IPS-20b (cell line): ENCODE measurements around the gene RARRES1.

ENCODE experiments used
- H3K27ac ChIP-seq: one replicate; pipeline ENCODE4 v1.5.1; 2013; ENCODE audit warnings: low read length
- H3K27me3 ChIP-seq: 2 replicates; pipeline ENCODE4 v1.6.1; 2013; ENCODE audit warnings: mild to moderate bottlenecking, low read length, inconsistent platforms; ENCODE audit not compliant: insufficient read depth
- H3K36me3 ChIP-seq: 2 replicates; pipeline ENCODE4 v1.6.1; 2013; ENCODE audit warnings: low read depth, mild to moderate bottlenecking, inconsistent platforms, low read length, moderate library complexity; ENCODE audit not compliant: insufficient read depth
- H3K4me1 ChIP-seq: 2 replicates; pipeline ENCODE4 v1.6.1; 2013; ENCODE audit warnings: mild to moderate bottlenecking, control low read depth, inconsistent platforms, low read length, moderate library complexity; ENCODE audit not compliant: insufficient read depth
- H3K4me3 ChIP-seq: 2 replicates; pipeline ENCODE4 v1.5.1; 2013; ENCODE audit warnings: mild to moderate bottlenecking, low read length, inconsistent platforms
- H3K9ac ChIP-seq: 2 replicates; pipeline ENCODE4 v1.6.1; 2013; ENCODE audit warnings: low read depth, mild to moderate bottlenecking, inconsistent platforms, low read length, moderate library complexity
- H3K9me3 ChIP-seq: 2 replicates; pipeline ENCODE4 v1.6.1; 2013; ENCODE audit warnings: mild to moderate bottlenecking, low read depth, low read length, inconsistent platforms; ENCODE audit not compliant: insufficient read depth

The RARRES1 gene

DNA sequence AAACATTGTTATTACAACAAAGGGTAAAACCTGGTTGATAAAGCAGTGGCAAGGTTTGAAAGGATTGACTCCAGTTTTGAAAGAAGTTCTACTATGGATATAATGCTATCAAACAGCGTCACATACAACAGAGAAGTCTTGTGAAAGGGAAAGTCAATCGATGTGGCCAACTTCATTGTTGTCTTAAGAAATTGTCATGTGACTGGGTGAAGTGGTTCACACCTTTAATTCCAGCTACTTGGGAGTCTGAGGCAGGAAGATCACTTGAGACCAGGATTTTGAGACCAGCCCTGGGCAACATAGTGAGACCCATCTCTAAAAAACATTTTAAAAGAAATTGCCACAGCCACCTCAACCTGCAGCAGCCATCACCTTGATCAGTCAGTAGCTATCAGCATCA, 53.6 kb downstream of the RARRES1 start:
- Histone ChIP-seq H3K4me3 (no peak overlapping the region), H3K9ac (no peak overlapping the region), H3K27ac (no peak overlapping the region), H3K9me3 (no peaks in the 10 kb centered on the region), H3K27me3 (no peaks in the 10 kb centered on the region), H3K4me1 (no peaks in the 10 kb centered on the region), H3K36me3 (0 out of 2 replicates have a peak, but pooled peaks cover 9% of the 10 kb centered on the region)

DNA sequence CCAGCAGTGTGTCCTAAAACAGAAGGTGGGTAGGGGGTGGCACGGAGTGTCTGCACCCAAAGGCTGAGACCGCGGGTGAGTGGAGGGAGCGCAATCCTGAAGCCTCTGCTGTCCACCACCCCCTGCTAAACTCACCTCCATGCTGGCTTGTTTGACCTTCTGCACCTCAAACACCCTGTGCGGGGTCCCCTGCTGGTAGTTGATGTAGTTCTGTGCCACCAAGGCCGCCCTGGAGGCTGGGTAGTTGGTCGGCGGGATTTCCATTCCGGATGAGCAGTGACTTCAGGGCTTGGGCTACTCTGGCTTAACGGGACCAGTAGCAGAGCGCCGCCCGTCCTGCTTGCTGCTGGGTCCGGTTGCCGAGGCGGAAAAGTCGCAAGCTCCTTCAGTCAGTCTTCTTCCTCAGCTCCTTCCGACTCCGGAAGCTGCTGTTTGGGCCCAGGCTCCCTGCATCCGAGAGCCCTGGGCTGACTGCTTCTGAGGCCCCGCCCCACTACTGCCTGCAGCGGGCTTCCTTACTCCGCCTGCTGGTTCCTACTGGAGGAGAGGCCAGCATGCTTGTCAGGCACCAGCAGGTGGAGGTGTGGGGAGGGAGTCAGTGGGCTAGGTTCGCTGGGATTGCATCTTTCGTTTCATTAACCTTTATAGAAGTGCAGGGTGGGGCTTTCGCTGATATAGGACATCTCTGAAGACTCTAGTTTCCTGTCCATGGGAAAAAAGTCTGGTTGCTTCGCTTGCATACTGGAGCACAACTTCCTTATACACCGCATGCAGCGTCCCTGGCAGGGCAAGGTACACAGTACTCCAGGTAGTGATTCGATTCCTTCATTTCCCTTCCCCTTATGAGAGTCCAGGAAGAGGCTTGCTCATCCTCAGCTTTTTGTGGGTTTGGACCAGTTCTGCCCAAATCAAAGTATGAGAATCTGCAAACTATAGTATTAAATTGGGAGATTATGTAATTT, 59.8 kb downstream of the RARRES1 start, which contains the start of gene LXN:
Gene LXN, minus strand, starts transcription at position 434 of the 962 bp plus-strand sequence. Its CDS starts 170 bp downstream, at position 264.
- H3K27me3 ChIP-seq: no peaks in the 10 kb centered on the region
- no peaks in the 10 kb centered on the region for H3K9me3 ChIP-seq
- peak within 1 kb of the TSS; percentile 75 for H3K4me3 ChIP-seq
- H3K9ac ChIP-seq: peak within 1 kb of the TSS; percentile 77
- peaks cover 15% of the 10 kb centered on the region for H3K36me3 ChIP-seq
- H3K27ac ChIP-seq: no peak within 1 kb of the TSS
- peaks cover 7% of the 10 kb centered on the region for H3K4me1 ChIP-seq

DNA sequence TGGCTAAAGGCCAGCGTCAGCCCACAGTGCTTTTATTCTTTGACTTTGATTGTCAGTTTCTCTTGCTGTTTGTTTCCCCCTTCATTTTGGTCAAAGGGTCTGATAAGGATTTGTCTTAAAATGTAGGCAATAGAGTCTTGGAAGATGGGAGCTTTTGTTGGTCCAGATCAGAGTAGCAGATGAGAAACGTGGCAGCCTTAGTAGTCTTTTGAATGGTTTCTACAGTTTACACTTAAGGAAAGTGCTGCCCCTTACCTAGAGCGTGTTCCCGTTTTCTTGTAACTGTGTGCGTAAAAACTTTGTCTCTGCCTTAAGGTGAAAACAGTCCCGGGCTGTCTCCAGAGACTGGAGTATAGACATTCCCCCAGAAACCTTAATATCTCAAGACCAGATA, 60.4 kb downstream of the RARRES1 start:
- Histone ChIP-seq H3K4me1 (peaks cover 7% of the 10 kb centered on the region), H3K9ac (peak overlapping the region; percentile 77), H3K36me3 (peaks cover 21% of the 10 kb centered on the region), H3K4me3 (peak overlapping the region; percentile 75), H3K9me3 (no peaks in the 10 kb centered on the region), H3K27me3 (no peaks in the 10 kb centered on the region), H3K27ac (no peak overlapping the region)

DNA sequence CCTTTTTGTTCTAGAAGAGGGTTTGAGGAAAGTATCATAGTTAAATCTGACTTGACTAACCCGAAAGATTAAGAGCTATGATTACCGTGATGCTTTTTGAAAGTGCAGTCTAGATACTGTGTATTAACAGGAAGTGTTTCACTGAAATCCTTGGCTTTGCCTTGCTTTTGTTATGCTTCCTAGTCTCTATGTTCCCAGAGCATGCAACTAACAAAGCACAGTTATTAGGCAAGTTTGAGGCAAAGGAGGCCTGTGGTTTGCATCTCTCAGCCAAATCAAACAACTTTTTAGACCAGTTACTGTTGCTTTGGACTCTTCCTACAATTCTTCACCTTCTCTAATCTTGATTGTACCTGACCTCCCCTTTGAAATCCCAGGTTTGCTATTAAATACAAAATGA, 63.8 kb downstream of the RARRES1 start:
- Histone ChIP-seq H3K4me3 (no peak overlapping the region), H3K9me3 (no peaks in the 10 kb centered on the region), H3K27ac (no peak overlapping the region), H3K4me1 (peaks cover 7% of the 10 kb centered on the region), H3K9ac (no peak overlapping the region), H3K27me3 (no peaks in the 10 kb centered on the region), H3K36me3 (peaks cover 53% of the 10 kb centered on the region)

DNA sequence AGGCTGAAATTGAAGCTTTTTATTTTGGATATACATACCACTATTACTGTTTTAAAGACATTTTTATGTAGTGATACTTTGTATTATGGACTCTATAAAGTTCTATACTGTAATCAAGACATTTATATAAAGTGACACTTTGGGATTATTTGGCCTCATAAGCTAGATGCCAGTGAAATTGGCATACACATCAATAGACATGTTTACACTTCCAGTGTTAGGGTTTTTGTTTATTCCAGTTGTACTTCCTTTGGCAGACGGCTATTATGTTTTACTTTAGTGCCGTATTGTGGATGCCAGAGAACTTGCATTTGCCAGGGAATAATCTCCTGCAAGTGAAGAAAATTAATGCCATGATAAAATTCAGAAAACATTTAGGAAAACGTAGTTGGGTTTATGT, 65.8 kb downstream of the RARRES1 start:
- H3K27ac ChIP-seq: no peak overlapping the region

GRCh38 chr3:158663832-158664231, 68.4 kb downstream of the RARRES1 start:
- Histone ChIP-seq H3K4me3 (no peak overlapping the region), H3K9ac (no peak overlapping the region), H3K27ac (no peak overlapping the region), H3K27me3 (no peaks in the 10 kb centered on the region), H3K4me1 (no peaks in the 10 kb centered on the region), H3K9me3 (no peaks in the 10 kb centered on the region), H3K36me3 (peaks cover 90% of the 10 kb centered on the region)

More for the DNA sequence above, 65.8 kb downstream of the RARRES1 start:
- no peaks in the 10 kb centered on the region for H3K27me3 ChIP-seq
- H3K4me3 ChIP-seq: no peak overlapping the region
- no peaks in the 10 kb centered on the region for H3K9me3 ChIP-seq
- no peak overlapping the region for H3K9ac ChIP-seq
- H3K4me1 ChIP-seq: peaks cover 5% of the 10 kb centered on the region; the same call in 1 of the 2 replicates
- H3K36me3 ChIP-seq: peaks cover 74% of the 10 kb centered on the region

DNA sequence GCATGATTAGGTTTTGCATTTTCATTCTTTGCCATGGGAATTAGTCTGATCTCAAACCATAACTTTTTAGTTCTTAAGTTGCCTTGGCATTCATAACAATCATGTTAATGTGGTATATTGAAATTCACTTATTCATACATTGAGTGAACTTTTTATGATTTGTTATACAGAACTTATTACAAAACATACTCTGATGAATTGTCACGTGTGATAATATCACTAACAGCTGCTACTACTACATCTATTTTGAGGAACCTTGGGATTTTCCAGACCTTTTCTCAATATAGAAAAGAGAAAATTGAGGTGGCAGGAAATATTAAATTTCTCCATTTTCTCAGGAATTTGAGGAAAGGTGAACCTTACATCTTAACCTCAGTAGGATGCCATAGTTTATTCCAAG, 69.0 kb downstream of the RARRES1 start:
- no peaks in the 10 kb centered on the region for H3K4me1 ChIP-seq
- no peak overlapping the region for H3K4me3 ChIP-seq
- H3K9me3 ChIP-seq: no peaks in the 10 kb centered on the region
- H3K36me3 ChIP-seq: peaks cover 94% of the 10 kb centered on the region
- H3K9ac ChIP-seq: no peak overlapping the region
- no peaks in the 10 kb centered on the region for H3K27me3 ChIP-seq
- H3K27ac ChIP-seq: no peak overlapping the region

DNA sequence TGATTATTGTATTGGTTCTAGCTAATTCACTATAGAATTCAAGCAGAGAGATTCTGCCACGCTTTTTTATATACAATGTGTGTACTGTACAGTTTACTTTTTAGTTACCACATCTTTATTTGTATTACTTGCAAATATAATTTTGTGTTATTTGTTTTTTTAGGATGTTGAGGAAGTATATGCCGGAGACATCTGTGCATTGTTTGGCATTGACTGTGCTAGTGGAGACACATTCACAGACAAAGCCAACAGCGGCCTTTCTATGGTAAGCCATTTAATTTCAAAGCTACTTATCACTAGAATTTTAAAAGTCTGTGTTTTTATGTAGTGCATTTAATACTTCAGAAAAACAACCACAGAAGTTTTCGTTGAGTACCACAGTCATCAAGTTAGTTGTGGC, 71.5 kb downstream of the RARRES1 start:
- Histone ChIP-seq H3K27me3 (no peaks in the 10 kb centered on the region), H3K9ac (no peak overlapping the region), H3K36me3 (peaks cover 93% of the 10 kb centered on the region), H3K4me1 (no peaks in the 10 kb centered on the region), H3K9me3 (no peaks in the 10 kb centered on the region), H3K4me3 (no peak overlapping the region), H3K27ac (no peak overlapping the region)

- H3K27ac ChIP-seq: no peak overlapping the region
Measured at GRCh38 chr3:158659454-158660237, 72.6 kb downstream of the RARRES1 start.

DNA sequence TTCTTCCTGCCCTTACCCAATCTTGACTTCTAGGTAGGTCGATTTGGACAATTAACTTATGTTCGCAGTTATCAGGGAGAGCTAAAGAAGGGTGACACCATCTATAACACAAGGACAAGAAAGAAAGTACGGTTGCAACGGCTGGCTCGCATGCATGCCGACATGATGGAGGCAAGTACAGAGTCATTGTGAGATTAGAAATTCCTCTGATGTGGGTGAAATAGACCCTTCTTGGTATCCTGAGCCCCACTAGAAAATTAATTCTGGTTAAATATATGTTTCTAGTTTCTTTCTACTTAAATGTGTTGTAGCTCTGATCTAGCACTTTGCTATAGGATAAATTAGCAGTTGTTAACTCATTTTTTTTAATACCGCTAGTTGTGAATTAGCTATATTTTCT, 73.4 kb downstream of the RARRES1 start:
- H3K4me1 ChIP-seq: no peaks in the 10 kb centered on the region
- no peaks in the 10 kb centered on the region for H3K9me3 ChIP-seq
- H3K4me3 ChIP-seq: no peak overlapping the region
- peaks cover 91% of the 10 kb centered on the region for H3K36me3 ChIP-seq
- no peaks in the 10 kb centered on the region for H3K27me3 ChIP-seq
- H3K9ac ChIP-seq: no peak overlapping the region
- no peak overlapping the region for H3K27ac ChIP-seq

More at GRCh38 chr3:158659454-158660237, 72.6 kb downstream of the RARRES1 start:
- H3K4me3 ChIP-seq: no peak overlapping the region
- H3K36me3 ChIP-seq: peaks cover 91% of the 10 kb centered on the region
- H3K9ac ChIP-seq: no peak overlapping the region
- H3K4me1 ChIP-seq: no peaks in the 10 kb centered on the region
- no peaks in the 10 kb centered on the region for H3K9me3 ChIP-seq
- no peaks in the 10 kb centered on the region for H3K27me3 ChIP-seq

DNA sequence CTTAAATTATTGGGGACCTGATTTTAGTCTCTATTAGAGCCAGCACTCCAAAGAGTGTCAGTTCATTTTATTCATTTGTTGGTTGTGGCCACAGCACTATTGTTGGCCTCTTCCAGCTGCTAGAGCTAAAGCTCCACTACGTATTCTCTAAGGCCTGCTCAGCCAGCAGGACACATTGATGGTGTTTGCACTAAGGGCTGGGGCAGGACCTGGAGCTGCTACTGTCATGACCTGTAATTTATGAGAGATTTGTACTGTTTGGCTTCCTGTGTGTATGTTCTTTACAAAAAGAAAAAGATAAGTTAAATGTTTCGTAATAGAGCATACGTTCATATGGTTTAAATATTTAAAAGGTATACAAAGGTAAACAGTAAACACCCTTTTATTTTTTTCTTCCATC, 79.8 kb downstream of the RARRES1 start:
- Histone ChIP-seq H3K9me3 (no peaks in the 10 kb centered on the region), H3K9ac (no peak overlapping the region), H3K4me1 (no peaks in the 10 kb centered on the region), H3K27me3 (no peaks in the 10 kb centered on the region), H3K27ac (no peak overlapping the region), H3K4me3 (no peak overlapping the region), H3K36me3 (peaks cover 87% of the 10 kb centered on the region)
